Skeletal muscle satellite cell (primary cell): ENCODE results near the gene LRBA.

Source experiments
- H3K27me3 ChIP-seq: 2 replicates; pipeline ENCODE4 v1.7.0; 2013; ENCODE audit warnings: low read length; ENCODE audit not compliant: control insufficient read depth, insufficient read depth
- H3K36me3 ChIP-seq: 2 replicates; pipeline ENCODE4 v1.7.0; 2013; ENCODE audit warnings: mild to moderate bottlenecking, control low read depth, low read length; ENCODE audit not compliant: insufficient read depth
- H3K4me1 ChIP-seq: 2 replicates; pipeline ENCODE4 v1.7.0; 2013; ENCODE audit warnings: low read length; ENCODE audit not compliant: control insufficient read depth, insufficient read depth
- H3K4me2 ChIP-seq: 2 replicates; pipeline ENCODE4 v1.7.0; 2013; ENCODE audit warnings: mild to moderate bottlenecking, low read length
- H3K4me3 ChIP-seq: 2 replicates; pipeline ENCODE4 v1.7.0; 2013; ENCODE audit warnings: low read length
- H3K9ac ChIP-seq: 2 replicates; pipeline ENCODE4 v1.7.0; 2013; ENCODE audit warnings: mild to moderate bottlenecking, low read depth, low read length, moderate library complexity
- H3K9me3 ChIP-seq: replicated peaks from 2 replicates; pipeline ENCODE4 v1.7.0; 2013; ENCODE audit warnings: mild to moderate bottlenecking, control low read depth, low read length

The LRBA gene

GRCh38 chr4:150236626-150237025, 778.5 kb downstream of the LRBA start:
- Histone ChIP-seq H3K4me1 (peaks cover 64% of the 10 kb centered on the region), H3K4me2 (peak overlapping the region; percentile 71), H3K27me3 (no peaks in the 10 kb centered on the region), H3K36me3 (no peaks in the 10 kb centered on the region), H3K9me3 (no peaks in the 10 kb centered on the region), H3K4me3 (peak overlapping the region; percentile 21), H3K9ac (peak overlapping the region; percentile 86)

DNA sequence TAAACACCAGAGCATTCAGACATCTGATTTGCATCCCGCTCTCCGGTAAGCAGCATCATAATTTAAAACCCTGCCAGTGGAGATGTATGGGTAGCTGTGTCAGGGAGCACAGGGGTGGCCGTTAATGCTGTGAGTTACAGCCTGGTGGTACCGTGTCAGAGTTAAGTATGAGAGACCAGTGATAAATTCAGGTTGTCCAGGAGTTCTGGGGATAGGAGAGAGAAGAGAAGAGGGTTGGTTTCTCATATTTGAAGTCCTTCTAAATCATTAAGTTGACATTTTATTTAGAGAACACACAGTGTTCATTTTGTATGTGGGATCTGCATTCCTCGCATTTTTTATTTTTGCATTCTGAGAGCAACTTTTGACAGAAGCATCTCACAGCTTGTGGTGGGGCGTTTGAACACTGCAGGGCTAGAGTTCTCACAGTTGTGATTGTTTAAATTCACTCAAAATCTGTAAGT, 779.2 kb downstream of the LRBA start:
- peaks cover 72% of the 10 kb centered on the region for H3K4me1 ChIP-seq
- H3K4me3 ChIP-seq, result peak overlapping the region; percentile 21
- peak overlapping the region; percentile 71 for H3K4me2 ChIP-seq
- no peaks in the 10 kb centered on the region for H3K36me3 ChIP-seq
- H3K9ac ChIP-seq, result peak overlapping the region; percentile 86
- no peaks in the 10 kb centered on the region for H3K9me3 ChIP-seq
- no peaks in the 10 kb centered on the region for H3K27me3 ChIP-seq

- peaks cover 78% of the 10 kb centered on the region for H3K4me1 ChIP-seq
- no peak overlapping the region for H3K4me3 ChIP-seq
- peak overlapping the region; percentile 86 for H3K9ac ChIP-seq
- peak overlapping the region; percentile 71 for H3K4me2 ChIP-seq
- no peaks in the 10 kb centered on the region for H3K36me3 ChIP-seq
- H3K27me3 ChIP-seq, result no peaks in the 10 kb centered on the region
- no peaks in the 10 kb centered on the region for H3K9me3 ChIP-seq
Measured at GRCh38 chr4:150235317-150235716, 779.8 kb downstream of the LRBA start.

DNA sequence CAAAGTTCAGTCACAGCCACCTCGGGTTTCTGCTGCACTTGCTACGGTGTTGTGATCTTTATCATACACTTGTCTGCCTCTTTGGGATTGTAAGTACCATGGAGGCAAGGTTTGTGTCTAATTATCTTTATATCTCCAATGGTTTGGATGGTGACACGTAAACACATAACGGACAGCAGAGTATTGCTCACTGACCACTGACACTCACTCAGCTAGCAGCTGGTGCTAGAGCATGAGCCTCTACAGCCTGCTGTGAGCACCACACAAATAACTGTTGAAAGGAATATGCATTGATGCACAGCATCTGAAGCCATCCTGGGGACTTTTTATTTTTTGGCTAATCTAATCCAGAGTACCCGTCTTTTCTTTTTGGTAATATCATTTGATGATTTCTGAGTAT, 780.8 kb downstream of the LRBA start:
- H3K27me3 ChIP-seq, result no peaks in the 10 kb centered on the region
- H3K9ac ChIP-seq, result no peak overlapping the region
- no peak overlapping the region for H3K4me3 ChIP-seq
- H3K9me3 ChIP-seq, result no peaks in the 10 kb centered on the region
- H3K4me2 ChIP-seq, result no peak overlapping the region
- peaks cover 81% of the 10 kb centered on the region for H3K4me1 ChIP-seq
- no peaks in the 10 kb centered on the region for H3K36me3 ChIP-seq

DNA sequence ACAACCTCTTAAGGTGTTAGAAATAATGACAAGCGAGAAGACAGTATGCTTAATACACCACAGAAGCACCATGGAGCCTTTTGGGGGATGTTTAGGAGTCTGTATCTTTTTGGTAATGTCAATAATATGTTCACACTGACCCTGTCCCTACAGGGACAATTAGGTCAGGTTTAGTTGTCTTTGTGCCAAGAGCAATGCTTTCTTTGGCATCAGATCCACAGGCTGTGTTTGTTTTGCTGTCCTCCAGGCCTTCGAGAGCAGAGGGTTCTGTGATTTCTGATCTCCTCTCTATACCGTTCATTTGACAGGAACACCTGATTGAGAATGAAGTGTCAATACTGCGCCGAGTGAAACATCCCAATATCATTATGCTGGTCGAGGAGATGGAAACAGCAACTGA, 783.1 kb downstream of the LRBA start:
- Histone ChIP-seq H3K9ac (no peak overlapping the region), H3K36me3 (no peaks in the 10 kb centered on the region), H3K4me1 (peaks cover 65% of the 10 kb centered on the region), H3K9me3 (no peaks in the 10 kb centered on the region), H3K4me2 (peak overlapping the region; percentile 20), H3K27me3 (no peaks in the 10 kb centered on the region), H3K4me3 (no peak overlapping the region)

- H3K4me1 ChIP-seq, result peaks cover 61% of the 10 kb centered on the region
- H3K9ac ChIP-seq, result no peak overlapping the region
- no peak overlapping the region for H3K4me2 ChIP-seq
- H3K27me3 ChIP-seq, result no peaks in the 10 kb centered on the region
- no peaks in the 10 kb centered on the region for H3K36me3 ChIP-seq
- H3K9me3 ChIP-seq, result no peaks in the 10 kb centered on the region
- H3K4me3 ChIP-seq, result no peak overlapping the region
Measured at GRCh38 chr4:150231107-150231770, 783.8 kb downstream of the LRBA start.

DNA sequence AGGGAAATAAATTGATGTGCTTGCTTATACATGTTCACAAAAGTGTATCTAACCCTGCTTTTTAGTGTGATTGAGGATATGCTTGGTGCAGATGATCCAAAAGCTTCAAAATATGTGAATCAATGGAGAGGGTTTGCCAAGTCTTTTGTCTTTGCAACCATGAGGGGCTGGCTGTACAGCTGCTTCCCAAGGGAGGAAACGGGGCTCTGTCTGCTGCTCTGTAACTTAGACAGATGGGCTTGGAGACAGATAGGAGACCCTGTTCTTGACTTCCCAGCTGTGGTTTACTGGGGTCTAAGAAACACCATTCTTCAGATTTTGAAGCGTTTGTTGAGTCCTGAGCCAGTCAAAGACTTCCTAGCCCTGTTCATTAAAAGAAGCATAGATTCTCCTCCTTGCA, 784.5 kb downstream of the LRBA start:
- Histone ChIP-seq H3K4me1 (peaks cover 61% of the 10 kb centered on the region), H3K4me2 (no peak overlapping the region), H3K9ac (no peak overlapping the region), H3K36me3 (no peaks in the 10 kb centered on the region), H3K4me3 (no peak overlapping the region), H3K27me3 (no peaks in the 10 kb centered on the region), H3K9me3 (no peaks in the 10 kb centered on the region)

DNA sequence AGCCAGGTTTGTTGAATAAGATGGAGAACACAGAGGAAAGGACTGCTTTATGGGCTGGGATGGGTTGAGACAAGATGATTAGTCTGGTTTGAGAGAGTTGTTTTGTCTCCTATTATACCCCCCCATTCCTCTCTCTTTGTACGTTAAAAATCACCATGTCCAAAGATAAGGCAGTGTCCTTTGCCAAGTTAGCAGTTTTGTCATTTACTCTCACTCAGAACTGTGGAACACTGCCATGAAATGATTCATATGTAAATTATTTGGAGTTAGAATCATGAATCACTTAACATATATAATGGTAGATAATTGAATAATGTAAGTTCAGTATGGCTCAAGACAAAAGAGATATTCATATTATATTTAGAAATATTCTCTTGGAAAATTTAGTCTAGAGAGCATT, 785.6 kb downstream of the LRBA start:
- H3K4me2 ChIP-seq, result no peak overlapping the region
- H3K4me1 ChIP-seq, result peaks cover 58% of the 10 kb centered on the region
- no peaks in the 10 kb centered on the region for H3K36me3 ChIP-seq
- H3K27me3 ChIP-seq, result no peaks in the 10 kb centered on the region
- no peak overlapping the region for H3K9ac ChIP-seq
- no peaks in the 10 kb centered on the region for H3K9me3 ChIP-seq
- H3K4me3 ChIP-seq, result no peak overlapping the region

- H3K9ac ChIP-seq, result peak overlapping the region; percentile 66
- H3K4me2 ChIP-seq, result peak overlapping the region; percentile 72
- H3K9me3 ChIP-seq, result no peaks in the 10 kb centered on the region
- peaks cover 38% of the 10 kb centered on the region for H3K4me1 ChIP-seq
- no peaks in the 10 kb centered on the region for H3K36me3 ChIP-seq
- H3K27me3 ChIP-seq, result no peaks in the 10 kb centered on the region
- H3K4me3 ChIP-seq, result peak overlapping the region; percentile 48
Measured at GRCh38 chr4:150224896-150225591, 790.0 kb downstream of the LRBA start.

GRCh38 chr4:150219841-150220240, 795.2 kb downstream of the LRBA start:
- H3K36me3 ChIP-seq, result no peaks in the 10 kb centered on the region
- H3K4me2 ChIP-seq, result no peak overlapping the region
- H3K9ac ChIP-seq, result no peak overlapping the region
- H3K4me3 ChIP-seq, result no peak overlapping the region
- peaks cover 24% of the 10 kb centered on the region for H3K4me1 ChIP-seq
- H3K9me3 ChIP-seq, result no peaks in the 10 kb centered on the region
- no peaks in the 10 kb centered on the region for H3K27me3 ChIP-seq

DNA sequence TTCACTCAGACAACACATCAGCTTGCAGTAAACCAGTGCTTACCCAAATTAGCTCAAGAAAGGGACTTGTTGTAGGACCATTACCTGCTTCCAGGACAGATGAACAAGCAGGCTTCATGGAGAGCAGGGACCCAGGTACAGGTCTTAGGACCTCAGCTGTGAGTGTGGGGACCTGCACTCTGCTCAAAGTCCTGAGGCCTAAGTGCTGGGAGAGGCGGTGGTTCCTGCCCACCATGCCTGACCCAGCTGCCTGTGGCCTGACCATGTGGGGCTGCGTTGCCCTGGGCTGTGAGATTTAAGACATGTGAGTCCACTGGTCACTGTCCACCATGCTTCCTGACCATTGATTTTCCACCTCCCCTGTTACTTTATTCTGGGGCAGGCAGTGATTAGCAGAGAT, 796.6 kb downstream of the LRBA start:
- Histone ChIP-seq H3K4me3 (no peak overlapping the region), H3K36me3 (no peaks in the 10 kb centered on the region), H3K4me1 (peaks cover 15% of the 10 kb centered on the region), H3K9ac (no peak overlapping the region), H3K27me3 (no peaks in the 10 kb centered on the region), H3K9me3 (no peaks in the 10 kb centered on the region), H3K4me2 (no peak overlapping the region)

- Histone ChIP-seq H3K9ac (no peak overlapping the region), H3K9me3 (no peaks in the 10 kb centered on the region), H3K36me3 (no peaks in the 10 kb centered on the region), H3K4me1 (peaks cover 15% of the 10 kb centered on the region), H3K27me3 (no peaks in the 10 kb centered on the region), H3K4me3 (no peak overlapping the region), H3K4me2 (no peak overlapping the region)
Measured at GRCh38 chr4:150217808-150218207, 797.3 kb downstream of the LRBA start.
